ENCODE measurements around the gene TTC29. TPM values are rescaled to one million over a fixed set of nuclear protein-coding genes. Genes with fewer than 3 reads are reported as not detected.

The TTC29 gene
- total RNA-seq, 1 donor from 2014 or later = 0.56 TPM

GRCh38 chr4:146814750-146815149, 130.9 kb downstream of the TTC29 start:
- peaks cover 3% of the 10 kb centered on the region for H3K4me1 Mint-ChIP-seq

DNA sequence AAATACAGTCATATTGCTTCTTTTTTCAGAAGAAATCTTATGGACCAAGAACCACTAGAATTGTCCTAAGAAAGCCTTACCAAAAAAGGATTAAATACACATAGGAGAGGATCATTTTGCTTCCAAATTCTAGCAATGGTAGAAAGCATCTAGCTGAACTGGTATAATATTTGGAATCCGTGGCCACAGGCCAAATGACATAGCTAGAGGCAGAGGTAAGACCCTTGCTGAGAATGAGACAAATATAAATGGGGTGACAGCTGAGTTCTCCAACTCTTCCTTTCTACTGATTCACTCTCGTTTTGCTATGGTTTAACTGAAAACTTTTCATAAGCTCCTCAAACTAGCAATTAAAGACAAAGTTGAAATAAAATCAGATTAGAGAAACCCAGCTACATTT, 150.0 kb downstream of the TTC29 start:
- no peak for TF ChIP-seq CTCF (IDR thresholded peaks at IDR 0.05; ENCODE audit: unreplicated experiment)
- no peaks in the 10 kb centered on the region for H3K9me3 Mint-ChIP-seq
- H3K27ac Mint-ChIP-seq = no peak overlapping the region
- H3K4me1 Mint-ChIP-seq = no peaks in the 10 kb centered on the region
- H3K4me3 Mint-ChIP-seq = no peak overlapping the region
- H3K27me3 Mint-ChIP-seq (ENCODE audit: low read depth) = peaks cover 6% of the 10 kb centered on the region
- no peak for DNase-seq (ENCODE audit: low spot score in 2 of 2, unreplicated experiment in 2 of 2)
- no peaks in the 10 kb centered on the region for H3K36me3 Mint-ChIP-seq

More at GRCh38 chr4:146814750-146815149, 130.9 kb downstream of the TTC29 start:
- no peaks in the 10 kb centered on the region for H3K27me3 Mint-ChIP-seq (ENCODE audit: low read depth)
- TF ChIP-seq CTCF (IDR thresholded peaks at IDR 0.05; ENCODE audit: unreplicated experiment) = no peak
- no peaks in the 10 kb centered on the region for H3K36me3 Mint-ChIP-seq
- peaks cover 3% of the 10 kb centered on the region for H3K9me3 Mint-ChIP-seq
- no peak for DNase-seq (ENCODE audit: low spot score in 2 of 2, unreplicated experiment in 2 of 2)
- no peak overlapping the region for H3K4me3 Mint-ChIP-seq
- H3K27ac Mint-ChIP-seq = no peak overlapping the region

DNA sequence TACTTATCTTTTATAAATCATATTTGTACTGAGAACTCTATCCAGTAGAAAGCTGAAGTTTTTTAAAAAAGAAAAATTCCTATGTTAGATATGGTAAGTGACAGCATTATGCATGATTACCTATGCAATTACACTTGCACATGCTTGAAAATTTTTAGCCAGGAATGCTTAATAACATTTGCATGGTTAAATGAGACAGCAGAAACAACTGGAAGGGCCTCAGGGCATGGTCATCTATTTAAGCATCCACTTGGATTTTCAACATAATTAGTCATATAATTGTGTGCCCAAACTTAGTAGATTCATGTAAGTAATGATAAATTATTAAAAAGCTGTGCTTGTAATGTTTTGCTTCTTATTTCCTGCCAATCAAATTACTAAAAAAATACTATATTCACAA, 151.9 kb downstream of the TTC29 start:
- peaks cover 4% of the 10 kb centered on the region for H3K27me3 Mint-ChIP-seq (ENCODE audit: low read depth)
- no peak overlapping the region for H3K27ac Mint-ChIP-seq
- no peak for TF ChIP-seq CTCF (IDR thresholded peaks at IDR 0.05; ENCODE audit: unreplicated experiment)
- H3K4me3 Mint-ChIP-seq = no peak overlapping the region
- H3K36me3 Mint-ChIP-seq = no peaks in the 10 kb centered on the region
- no peaks in the 10 kb centered on the region for H3K4me1 Mint-ChIP-seq
- DNase-seq (ENCODE audit: low spot score in 2 of 2, unreplicated experiment in 2 of 2) = no peak
- H3K9me3 Mint-ChIP-seq = no peaks in the 10 kb centered on the region

- no peaks in the 10 kb centered on the region for H3K36me3 Mint-ChIP-seq
- no peaks in the 10 kb centered on the region for H3K9me3 Mint-ChIP-seq
- peaks cover 11% of the 10 kb centered on the region for H3K27me3 Mint-ChIP-seq (ENCODE audit: low read depth)
- no peak for TF ChIP-seq CTCF (IDR thresholded peaks at IDR 0.05; ENCODE audit: unreplicated experiment)
- no peak for DNase-seq (ENCODE audit: low spot score in 2 of 2, unreplicated experiment in 2 of 2)
- no peak overlapping the region for H3K27ac Mint-ChIP-seq
- no peak overlapping the region for H3K4me3 Mint-ChIP-seq
- no peaks in the 10 kb centered on the region for H3K4me1 Mint-ChIP-seq
Measured at GRCh38 chr4:146791439-146791838, 154.2 kb downstream of the TTC29 start.

GRCh38 chr4:146790515-146790914, 155.1 kb downstream of the TTC29 start:
- Mint-ChIP-seq H3K27me3 (ENCODE audit: low read depth) (peaks cover 9% of the 10 kb centered on the region), H3K4me1 (no peaks in the 10 kb centered on the region), H3K4me3 (no peak overlapping the region), H3K36me3 (no peaks in the 10 kb centered on the region), H3K9me3 (no peaks in the 10 kb centered on the region), H3K27ac (no peak overlapping the region)
- no peak for DNase-seq (ENCODE audit: low spot score in 2 of 2, unreplicated experiment in 2 of 2)
- TF ChIP-seq CTCF (IDR thresholded peaks at IDR 0.05; ENCODE audit: unreplicated experiment) = no peak

GRCh38 chr4:146787731-146788130, 157.9 kb downstream of the TTC29 start:
- no peaks in the 10 kb centered on the region for H3K9me3 Mint-ChIP-seq
- no peaks in the 10 kb centered on the region for H3K4me1 Mint-ChIP-seq
- no peak overlapping the region for H3K27ac Mint-ChIP-seq
- no peak overlapping the region for H3K4me3 Mint-ChIP-seq
- H3K27me3 Mint-ChIP-seq (ENCODE audit: low read depth) = peaks cover 9% of the 10 kb centered on the region
- TF ChIP-seq CTCF (IDR thresholded peaks at IDR 0.05; ENCODE audit: unreplicated experiment) = no peak
- DNase-seq (ENCODE audit: low spot score in 2 of 2, unreplicated experiment in 2 of 2) = no peak
- no peaks in the 10 kb centered on the region for H3K36me3 Mint-ChIP-seq

All from mesothelial cell of epicardium (in vitro differentiated cells).